ENCODE measurements around the gene CDH26. TPM values are rescaled to one million over a fixed set of nuclear protein-coding genes. Genes with fewer than 3 reads are reported as not detected.

CDH26 gene
- total RNA-seq, 1 donor from 2014 or later, result 6.9 TPM

DNA sequence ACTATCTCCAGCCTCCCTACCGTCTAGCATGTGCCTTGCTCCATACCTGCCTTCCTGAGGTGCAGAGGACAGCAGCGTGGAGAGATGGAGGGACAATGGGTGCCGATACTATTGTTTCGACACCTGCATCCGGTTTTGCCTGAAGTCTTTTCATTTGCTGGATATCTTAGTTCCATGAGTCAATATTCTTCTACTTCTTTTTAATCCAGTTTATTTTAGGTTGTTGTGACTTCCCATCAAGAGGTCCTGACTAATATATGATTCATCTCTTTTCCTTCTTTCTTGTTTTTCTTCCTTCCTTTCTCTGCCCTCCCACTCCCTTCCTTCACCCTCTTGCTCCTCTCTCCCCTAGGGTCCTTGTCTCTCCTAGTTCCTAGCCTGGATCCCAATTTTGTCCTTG lies 91.4 kb downstream of the CDH26 start:
- DNase-seq (ENCODE audit: extremely low spot score, unreplicated experiment), result no peak
- Mint-ChIP-seq H3K36me3 (no peaks in the 10 kb centered on the region), H3K27ac (no peak overlapping the region), H3K9me3 (no peaks in the 10 kb centered on the region), H3K4me3 (no peak overlapping the region), H3K27me3 (peaks cover 28% of the 10 kb centered on the region), H3K4me1 (ENCODE audit: unreplicated experiment) (peaks cover 14% of the 10 kb centered on the region)
- TF ChIP-seq, protein P1, sequence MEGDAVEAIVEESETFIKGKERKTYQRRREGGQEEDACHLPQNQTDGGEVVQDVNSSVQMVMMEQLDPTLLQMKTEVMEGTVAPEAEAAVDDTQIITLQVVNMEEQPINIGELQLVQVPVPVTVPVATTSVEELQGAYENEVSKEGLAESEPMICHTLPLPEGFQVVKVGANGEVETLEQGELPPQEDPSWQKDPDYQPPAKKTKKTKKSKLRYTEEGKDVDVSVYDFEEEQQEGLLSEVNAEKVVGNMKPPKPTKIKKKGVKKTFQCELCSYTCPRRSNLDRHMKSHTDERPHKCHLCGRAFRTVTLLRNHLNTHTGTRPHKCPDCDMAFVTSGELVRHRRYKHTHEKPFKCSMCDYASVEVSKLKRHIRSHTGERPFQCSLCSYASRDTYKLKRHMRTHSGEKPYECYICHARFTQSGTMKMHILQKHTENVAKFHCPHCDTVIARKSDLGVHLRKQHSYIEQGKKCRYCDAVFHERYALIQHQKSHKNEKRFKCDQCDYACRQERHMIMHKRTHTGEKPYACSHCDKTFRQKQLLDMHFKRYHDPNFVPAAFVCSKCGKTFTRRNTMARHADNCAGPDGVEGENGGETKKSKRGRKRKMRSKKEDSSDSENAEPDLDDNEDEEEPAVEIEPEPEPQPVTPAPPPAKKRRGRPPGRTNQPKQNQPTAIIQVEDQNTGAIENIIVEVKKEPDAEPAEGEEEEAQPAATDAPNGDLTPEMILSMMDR (conservative IDR thresholded peaks at IDR 0.05), result no peak

DNA sequence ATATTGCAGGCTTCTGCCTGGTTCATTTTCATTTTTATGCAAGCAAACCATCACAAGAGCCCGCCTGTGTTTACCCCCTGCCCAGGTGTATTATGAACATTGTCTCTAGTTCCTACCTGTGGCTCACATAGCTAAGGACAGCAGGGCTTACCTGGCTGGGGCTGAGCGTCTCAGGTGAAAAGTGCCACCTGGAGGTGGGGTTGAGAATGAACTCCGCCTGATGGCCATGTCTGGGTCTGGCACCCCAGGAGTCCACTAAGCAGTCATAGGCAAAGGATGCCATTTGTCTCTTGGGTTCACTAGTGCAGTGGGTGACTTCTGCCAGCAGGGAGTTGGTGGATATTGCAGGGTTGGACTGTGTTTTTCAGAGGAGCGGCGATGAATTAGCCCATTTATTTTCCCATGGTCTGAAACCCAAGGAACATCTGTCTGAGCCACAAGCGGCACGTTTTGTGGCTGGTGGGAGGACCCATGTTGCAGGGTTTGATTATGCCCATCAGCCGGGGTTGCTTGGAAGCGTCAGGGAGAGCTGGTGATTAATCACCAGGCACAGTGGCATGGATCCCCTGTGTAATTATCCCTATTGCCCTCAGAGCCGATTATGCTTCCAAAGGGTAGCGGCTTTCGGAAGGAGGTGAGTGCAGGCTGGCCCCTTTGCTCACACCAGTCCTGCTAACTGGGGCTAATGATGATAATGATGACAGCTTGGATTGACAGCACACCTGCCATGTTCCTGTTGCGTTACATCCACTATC lies 92.1 kb downstream of the CDH26 start:
- no peak for DNase-seq (ENCODE audit: extremely low spot score, unreplicated experiment)
- Mint-ChIP-seq H3K9me3 (no peaks in the 10 kb centered on the region), H3K4me3 (no peak overlapping the region), H3K27ac (no peak overlapping the region), H3K27me3 (peaks cover 30% of the 10 kb centered on the region), H3K36me3 (no peaks in the 10 kb centered on the region), H3K4me1 (ENCODE audit: unreplicated experiment) (peaks cover 13% of the 10 kb centered on the region)
- TF ChIP-seq, protein P1 (conservative IDR thresholded peaks at IDR 0.05), result peak; percentile 50

DNA sequence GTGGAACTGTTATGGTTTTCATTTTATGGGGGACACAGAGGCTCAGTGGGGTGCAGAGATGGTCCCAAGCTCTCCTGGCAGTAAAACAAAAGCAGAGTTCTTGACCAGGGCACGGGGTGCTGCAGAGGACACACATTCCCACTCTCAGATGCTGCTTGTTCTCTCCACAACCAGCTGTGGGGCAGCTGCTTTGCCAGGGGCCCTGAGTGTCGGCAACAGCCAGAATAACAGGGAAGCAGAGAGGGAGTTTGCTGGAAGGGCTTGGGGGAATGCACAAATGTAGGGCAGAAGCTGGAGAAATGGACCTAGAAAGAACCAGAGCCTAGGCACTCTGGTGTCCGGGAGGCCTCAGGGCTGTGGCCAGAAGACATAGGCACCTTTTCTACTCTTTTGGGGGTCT lies 93.7 kb downstream of the CDH26 start:
- H3K9me3 Mint-ChIP-seq, result no peaks in the 10 kb centered on the region
- H3K4me1 Mint-ChIP-seq (ENCODE audit: unreplicated experiment), result no peaks in the 10 kb centered on the region
- no peak overlapping the region for H3K27ac Mint-ChIP-seq
- no peaks in the 10 kb centered on the region for H3K36me3 Mint-ChIP-seq
- no peak for DNase-seq (ENCODE audit: extremely low spot score, unreplicated experiment)
- TF ChIP-seq, protein P1 (conservative IDR thresholded peaks at IDR 0.05), result no peak
- peaks cover 30% of the 10 kb centered on the region for H3K27me3 Mint-ChIP-seq
- no peak overlapping the region for H3K4me3 Mint-ChIP-seq

DNA sequence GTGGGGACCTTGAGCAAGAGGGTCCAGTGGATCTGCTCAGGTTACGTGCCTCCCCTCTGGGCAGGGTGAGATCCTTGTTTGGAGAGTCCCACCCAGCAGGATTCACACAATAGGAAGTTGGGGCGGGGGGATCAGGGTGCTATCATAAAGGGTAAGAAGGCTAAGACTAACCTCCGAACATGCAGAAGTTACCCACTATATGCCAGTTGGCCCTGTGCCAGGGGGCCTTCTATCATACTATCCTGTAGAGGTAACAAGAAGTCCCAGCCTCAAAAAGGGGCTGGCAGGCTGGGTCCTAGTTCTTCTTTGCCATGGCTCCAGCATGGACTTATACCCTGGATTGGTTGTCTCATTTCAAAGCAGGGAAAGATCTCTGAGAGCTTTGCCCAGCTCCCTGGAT lies 94.1 kb downstream of the CDH26 start:
- TF ChIP-seq, protein P1 (conservative IDR thresholded peaks at IDR 0.05), result no peak
- H3K4me1 Mint-ChIP-seq (ENCODE audit: unreplicated experiment), result peaks cover 3% of the 10 kb centered on the region
- no peak overlapping the region for H3K4me3 Mint-ChIP-seq
- H3K9me3 Mint-ChIP-seq, result no peaks in the 10 kb centered on the region
- no peak for DNase-seq (ENCODE audit: extremely low spot score, unreplicated experiment)
- H3K27me3 Mint-ChIP-seq, result peaks cover 30% of the 10 kb centered on the region
- H3K36me3 Mint-ChIP-seq, result no peaks in the 10 kb centered on the region
- no peak overlapping the region for H3K27ac Mint-ChIP-seq

DNA sequence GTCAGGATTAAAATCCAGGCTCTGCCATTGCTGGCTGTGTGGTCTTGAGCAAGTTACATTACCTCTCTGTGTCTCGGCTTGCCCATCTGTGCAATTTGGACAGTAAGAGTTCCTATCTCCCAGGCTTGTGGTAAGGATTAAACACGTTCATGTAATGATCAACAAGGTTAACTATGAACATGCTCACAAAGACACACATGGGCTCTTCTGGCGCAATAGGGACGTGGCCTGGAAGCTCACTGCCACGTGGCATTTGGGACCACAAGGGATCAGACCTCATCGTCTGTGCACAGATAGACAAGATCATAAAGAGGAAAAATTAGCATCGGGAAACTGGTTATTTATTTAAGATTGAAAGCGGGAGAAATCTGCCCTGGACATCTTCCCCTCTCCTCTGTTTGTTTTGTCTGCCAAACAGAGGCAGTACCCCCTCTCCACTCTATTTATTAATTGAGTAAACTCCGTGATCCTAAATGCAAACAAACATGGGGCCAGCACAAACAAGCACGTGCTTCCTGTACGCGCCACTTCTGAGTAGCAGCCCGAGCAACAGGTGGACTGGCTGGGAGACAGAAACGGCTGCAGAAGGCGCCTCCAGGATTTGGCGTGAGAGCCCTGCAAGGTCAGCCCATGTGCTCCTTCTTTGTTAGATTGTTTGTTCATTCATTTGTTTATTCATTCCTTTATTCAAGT lies 95.0 kb downstream of the CDH26 start:
- Mint-ChIP-seq H3K27ac (no peak overlapping the region), H3K9me3 (no peaks in the 10 kb centered on the region), H3K36me3 (no peaks in the 10 kb centered on the region), H3K4me1 (ENCODE audit: unreplicated experiment) (peaks cover 12% of the 10 kb centered on the region), H3K4me3 (no peak overlapping the region), H3K27me3 (peaks cover 30% of the 10 kb centered on the region)
- TF ChIP-seq, protein P1 (conservative IDR thresholded peaks at IDR 0.05), result no peak
- no peak for DNase-seq (ENCODE audit: extremely low spot score, unreplicated experiment)
